GM19455 (cell line): ENCODE measurements around the gene GOLGA6D.
A peak's percentile ranks its signal among the peaks of the same experiment; 100 is the strongest.
"Not testable (repeated sequence)": the region's sequence is repeated elsewhere in the genome, so short reads cannot be mapped to it uniquely, and the experiment has no call there.

Experiments
- ATAC-seq: cut with Tn5 transposase; IDR thresholded peaks from one replicate; pipeline ENCODE4 v1.9.1; 2021; ENCODE audit not compliant: unreplicated experiment

Gene GOLGA6D

DNA sequence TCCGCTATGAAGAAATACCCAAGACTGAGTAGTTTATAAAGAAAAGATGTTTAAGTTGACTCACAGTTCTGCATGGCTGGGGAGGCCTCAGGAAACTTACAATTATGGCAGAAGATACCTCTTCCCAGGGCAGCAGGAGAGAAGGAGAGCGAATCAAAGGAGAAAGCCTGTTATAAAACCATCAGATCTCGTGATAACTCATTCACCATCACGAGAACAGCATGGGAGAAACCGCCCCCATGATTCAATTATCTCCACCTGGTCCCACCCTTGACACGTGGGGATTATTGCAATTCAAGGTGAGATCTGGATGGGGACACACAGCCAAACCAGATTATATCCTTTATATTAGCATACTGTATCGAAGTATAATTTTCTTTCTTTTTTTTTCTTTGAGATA, 49.5 kb downstream of the GOLGA6D start:
- ATAC-seq = not testable (repeated sequence)

DNA sequence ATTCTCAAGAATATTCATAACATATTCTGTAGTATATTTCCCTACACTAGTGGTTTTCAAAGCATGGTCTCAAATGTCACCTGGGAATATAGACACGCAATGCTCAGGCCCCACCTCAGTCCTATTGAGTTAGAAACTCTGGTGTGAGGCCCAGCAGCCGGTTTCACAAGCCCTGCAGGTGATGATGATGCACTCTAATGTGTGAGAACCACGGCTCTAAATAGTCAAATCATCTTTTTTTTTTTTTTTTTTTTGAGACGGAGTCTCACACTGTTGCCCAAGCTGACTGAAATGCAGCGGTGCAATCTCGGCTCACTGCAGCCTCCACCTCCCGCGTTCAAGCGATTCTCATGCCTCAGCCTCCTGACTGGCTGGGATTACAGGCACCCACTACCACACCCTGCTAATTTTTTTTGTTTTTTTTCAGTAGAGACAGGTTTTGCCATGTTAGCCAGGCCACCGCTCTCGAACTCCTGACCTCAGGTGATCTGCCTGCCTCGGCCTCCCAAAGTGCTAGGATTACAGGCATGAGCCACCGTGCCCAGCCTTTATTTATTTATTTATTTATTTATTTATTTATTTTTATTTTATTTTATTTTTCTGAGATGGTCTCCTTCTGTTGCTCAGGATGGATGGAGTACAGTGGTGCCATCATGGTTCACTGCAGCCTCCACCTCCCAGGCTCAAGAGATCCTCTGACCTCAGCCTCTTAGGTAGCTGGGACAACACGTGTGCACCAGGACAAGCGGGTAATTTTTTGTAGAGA, 51.2 kb downstream of the GOLGA6D start:
- ATAC-seq = not testable (repeated sequence)

DNA sequence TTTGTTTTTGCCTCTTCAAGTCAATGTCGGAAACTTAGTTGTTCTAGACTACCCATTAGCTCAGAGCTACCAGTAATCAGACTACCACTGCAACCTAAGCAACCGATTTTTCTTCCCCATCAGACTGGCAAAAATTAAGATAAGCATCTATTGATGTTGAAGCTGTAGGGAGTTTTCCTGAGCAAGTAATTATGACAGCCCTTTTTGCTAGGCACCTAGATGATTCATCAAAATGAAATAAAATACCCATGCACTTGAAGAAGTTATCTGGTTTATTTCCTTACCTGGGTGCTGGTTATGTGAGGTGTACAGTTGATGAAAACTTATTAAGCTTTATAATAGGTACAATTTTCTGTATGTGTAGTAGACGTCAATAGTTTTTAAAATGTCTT, 52.7 kb downstream of the GOLGA6D start:
- ATAC-seq = no peak

DNA sequence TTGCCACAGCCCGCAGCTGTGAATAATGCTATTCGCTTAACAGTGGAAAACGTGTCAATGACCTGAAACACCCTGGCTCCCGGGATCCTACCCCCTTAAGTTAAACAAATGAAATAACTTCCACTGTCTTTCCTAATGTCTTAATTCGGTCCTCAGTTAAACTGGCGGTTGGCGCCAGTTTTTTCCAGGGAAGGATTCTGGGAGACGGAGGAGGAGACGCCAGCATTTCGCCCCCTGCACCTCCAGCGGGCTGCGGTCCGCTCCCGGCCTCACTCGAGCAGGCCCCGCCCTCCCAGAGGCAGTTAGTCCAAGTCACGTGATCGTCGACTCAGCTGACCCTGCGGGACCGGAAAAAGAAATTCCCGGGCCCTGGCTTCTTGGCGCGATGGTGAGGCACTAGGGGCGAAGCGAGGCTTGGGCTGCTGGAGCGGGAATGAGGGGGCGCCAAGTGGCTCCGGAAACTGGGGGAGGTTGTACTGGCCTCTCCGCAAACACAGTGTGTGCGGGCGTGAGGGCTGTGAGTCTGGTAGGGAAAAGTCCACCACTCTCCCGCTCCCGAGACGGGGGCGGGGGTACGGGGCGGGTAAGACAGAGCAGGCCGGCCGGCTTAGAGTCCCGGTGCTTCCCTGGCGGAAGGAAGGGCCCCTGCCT, 53.2 kb downstream of the GOLGA6D start, which contains the start of gene COMMD4:
TSS of gene COMMD4 (plus strand) at position 359 of the 651 bp plus-strand sequence. CDS start at position 386, 27 bp downstream.
- peak; percentile 64 for ATAC-seq

DNA sequence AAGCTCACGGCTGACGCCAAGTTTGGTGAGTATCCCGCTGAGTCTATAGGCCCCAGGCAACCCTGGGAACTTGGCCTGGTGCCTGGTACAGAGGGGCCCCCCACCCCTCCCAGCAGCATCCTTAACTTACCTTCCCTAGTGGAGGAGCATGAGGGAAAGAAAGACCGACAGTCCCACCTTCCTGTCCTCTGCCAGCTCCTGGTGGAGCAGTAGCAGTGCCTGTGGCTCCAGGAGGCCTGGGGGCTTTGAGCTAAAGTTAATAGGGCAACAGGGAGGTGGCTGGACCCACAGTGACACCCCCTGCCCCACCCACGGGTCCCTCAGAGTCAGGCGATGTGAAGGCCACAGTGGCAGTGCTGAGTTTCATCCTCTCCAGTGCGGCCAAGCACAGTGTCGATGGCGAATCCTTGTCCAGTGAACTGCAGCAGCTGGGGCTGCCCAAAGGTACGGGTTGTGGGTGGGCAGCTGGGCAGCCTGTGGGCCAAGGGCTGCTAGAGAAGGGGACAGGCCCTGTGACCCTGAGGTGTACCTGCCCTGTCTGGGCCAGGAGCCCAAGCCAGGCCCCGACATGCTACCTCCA, 56.1 kb downstream of the GOLGA6D start:
- no peak for ATAC-seq

DNA sequence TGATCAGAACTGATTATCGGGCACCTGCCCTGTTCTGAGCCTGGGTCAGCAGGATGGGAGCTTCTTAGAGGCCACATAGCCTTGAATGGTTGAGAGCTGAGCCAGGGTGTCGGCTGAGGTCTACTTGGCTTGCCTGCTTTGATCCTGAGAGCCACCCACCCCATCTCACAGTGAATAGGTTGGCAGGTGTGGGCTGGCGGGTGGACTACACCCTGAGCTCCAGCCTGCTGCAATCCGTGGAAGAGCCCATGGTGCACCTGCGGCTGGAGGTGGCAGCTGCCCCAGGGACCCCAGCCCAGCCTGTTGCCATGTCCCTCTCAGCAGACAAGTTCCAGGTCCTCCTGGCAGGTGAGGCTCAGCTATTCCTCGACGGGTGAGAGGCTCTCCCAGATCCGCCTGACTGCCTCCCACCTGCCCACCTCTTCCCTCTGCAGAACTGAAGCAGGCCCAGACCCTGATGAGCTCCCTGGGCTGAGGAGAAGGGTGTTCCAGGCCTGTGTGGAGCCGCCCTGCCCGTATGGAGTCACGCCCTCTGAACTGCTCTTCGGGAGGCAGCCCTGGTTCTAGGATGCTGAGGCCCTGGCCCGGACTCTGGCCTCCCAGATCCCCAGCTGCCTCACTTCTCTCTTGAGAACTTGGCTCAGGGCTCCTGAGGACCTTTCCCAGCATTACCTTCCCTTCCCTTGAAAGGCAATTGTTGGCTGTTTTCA, 57.1 kb downstream of the GOLGA6D start:
- ATAC-seq = no peak

DNA sequence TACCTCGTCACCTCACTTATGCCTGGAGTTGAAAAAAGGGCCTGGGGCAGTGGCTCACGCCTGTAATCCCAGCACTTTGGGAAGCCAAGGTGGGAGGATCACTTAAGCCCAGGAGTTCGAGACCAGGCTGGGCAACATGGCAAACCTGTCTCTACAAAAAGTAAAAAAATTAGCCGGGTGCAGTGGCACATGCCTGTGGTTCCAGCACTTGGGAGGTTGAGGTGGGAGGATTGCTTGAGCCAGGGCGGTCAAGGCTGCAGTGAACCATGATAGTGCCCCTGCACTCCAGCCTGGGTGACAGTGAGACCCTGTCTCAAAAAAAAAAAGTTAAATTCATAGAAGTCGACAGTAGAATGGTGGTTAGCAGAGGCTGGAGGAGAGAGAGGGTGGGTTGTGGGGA, 59.6 kb downstream of the GOLGA6D start:
- no peak for ATAC-seq

DNA sequence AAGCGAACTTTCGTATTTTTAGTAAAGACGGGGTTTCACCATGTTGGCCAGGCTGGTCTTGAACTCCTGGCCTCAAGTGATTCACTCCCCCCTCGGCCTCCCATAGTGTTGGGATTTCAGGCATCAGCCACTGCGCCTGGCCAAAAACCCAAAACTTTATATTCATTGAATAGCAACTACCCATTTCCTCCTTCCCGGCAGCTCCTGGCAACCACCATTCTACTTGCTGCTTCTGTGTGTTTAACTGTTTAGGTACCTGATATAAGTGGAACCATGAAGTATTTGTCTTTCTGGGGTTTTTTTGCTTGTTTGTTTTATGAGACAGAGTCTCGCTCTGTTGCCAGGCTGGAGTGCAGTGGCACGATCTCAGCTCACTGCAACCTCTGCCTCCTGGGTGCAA, 61.3 kb downstream of the GOLGA6D start:
- not testable (repeated sequence) for ATAC-seq
